HEK293T (cell line): ENCODE measurements around the gene ISG20L2.

Source experiments
- CTCF ChIA-PET: fragments of 350-600 bp; formaldehyde crosslinking; extraction: SDS; loops from one replicate; lab custom pipeline; 2021; ENCODE audit warnings: antibody characterized with exemption, inconsistent platforms; lab: Yijun Ruan, JAX
- POLR2A ChIA-PET: fragments of 350-600 bp; formaldehyde crosslinking; extraction: SDS; loops from one replicate; lab custom pipeline; 2020; ENCODE audit warnings: antibody characterized with exemption, inconsistent platforms; lab: Yijun Ruan, JAX
- DNase-seq: peaks from one replicate; pipeline ENCODE4 v3.0.0; 2012; ENCODE audit warnings: mixed read lengths; ENCODE audit errors: extremely low spot score
- ARNT ChIP-seq: fragments of 450-650 bp; IDR thresholded peaks from 2 replicates; pipeline ENCODE4 v1.6.1; 2017; ENCODE audit warnings: mild to moderate bottlenecking
- BHLHE40 ChIP-seq: fragments of 450-650 bp; IDR thresholded peaks from 2 replicates; pipeline ENCODE4 v1.6.1; 2016; ENCODE audit warnings: mild to moderate bottlenecking, moderate library complexity, borderline replicate concordance
- CTBP1 ChIP-seq: fragments of 450-650 bp; IDR thresholded peaks from 2 replicates; pipeline ENCODE4 v1.6.1; 2016; ENCODE audit warnings: borderline replicate concordance
- ELF4 ChIP-seq: fragments of 450-650 bp; IDR thresholded peaks from 2 replicates; pipeline ENCODE4 v1.6.1; 2017; ENCODE audit warnings: antibody characterized with exemption
- FOXA1 ChIP-seq: fragments of 450-650 bp; IDR thresholded peaks from 2 replicates; pipeline ENCODE4 v1.6.1; 2016; ENCODE audit warnings: mild to moderate bottlenecking
- FOXK2 ChIP-seq: fragments of 450-650 bp; IDR thresholded peaks from 2 replicates; pipeline ENCODE4 v1.6.1; 2016; ENCODE audit warnings: mild to moderate bottlenecking
- FOXM1 ChIP-seq: fragments of 450-650 bp; IDR thresholded peaks from 2 replicates; pipeline ENCODE4 v1.6.1; 2017; ENCODE audit warnings: mild to moderate bottlenecking, borderline replicate concordance
- HDGF ChIP-seq: fragments of 450-650 bp; IDR thresholded peaks from 2 replicates; pipeline ENCODE4 v1.6.1; 2017; ENCODE audit warnings: antibody characterized with exemption, borderline replicate concordance
- L3MBTL2 ChIP-seq: fragments of 450-650 bp; conservative IDR thresholded peaks from 2 replicates; pipeline ENCODE4 v1.6.1; 2016; ENCODE audit warnings: mild to moderate bottlenecking
- LEF1 ChIP-seq: fragments of 450-650 bp; IDR thresholded peaks from 2 replicates; pipeline ENCODE4 v1.6.1; 2017; ENCODE audit warnings: mild to moderate bottlenecking, borderline replicate concordance
- NFRKB ChIP-seq: fragments of 450-650 bp; IDR thresholded peaks from 2 replicates; pipeline ENCODE4 v1.6.1; 2016; ENCODE audit warnings: mild to moderate bottlenecking, moderate library complexity
- SP1 ChIP-seq: fragments of 450-650 bp; IDR thresholded peaks from 2 replicates; pipeline ENCODE4 v1.6.1; 2017
- SUZ12 ChIP-seq: fragments of 450-650 bp; IDR thresholded peaks from 2 replicates; pipeline ENCODE4 v1.6.1; 2016; ENCODE audit warnings: mild to moderate bottlenecking
- TARDBP ChIP-seq: fragments of 450-650 bp; IDR thresholded peaks from 2 replicates; pipeline ENCODE4 v1.6.1; 2016
- ZNF384 ChIP-seq: fragments of 450-650 bp; IDR thresholded peaks from 2 replicates; pipeline ENCODE4 v1.6.1; 2016
- TF ChIP-seq, protein P1 (sequence below): fragments of 450-650 bp; IDR thresholded peaks from 2 replicates; pipeline ENCODE4 v1.6.1; 2016

The ISG20L2 gene

DNA sequence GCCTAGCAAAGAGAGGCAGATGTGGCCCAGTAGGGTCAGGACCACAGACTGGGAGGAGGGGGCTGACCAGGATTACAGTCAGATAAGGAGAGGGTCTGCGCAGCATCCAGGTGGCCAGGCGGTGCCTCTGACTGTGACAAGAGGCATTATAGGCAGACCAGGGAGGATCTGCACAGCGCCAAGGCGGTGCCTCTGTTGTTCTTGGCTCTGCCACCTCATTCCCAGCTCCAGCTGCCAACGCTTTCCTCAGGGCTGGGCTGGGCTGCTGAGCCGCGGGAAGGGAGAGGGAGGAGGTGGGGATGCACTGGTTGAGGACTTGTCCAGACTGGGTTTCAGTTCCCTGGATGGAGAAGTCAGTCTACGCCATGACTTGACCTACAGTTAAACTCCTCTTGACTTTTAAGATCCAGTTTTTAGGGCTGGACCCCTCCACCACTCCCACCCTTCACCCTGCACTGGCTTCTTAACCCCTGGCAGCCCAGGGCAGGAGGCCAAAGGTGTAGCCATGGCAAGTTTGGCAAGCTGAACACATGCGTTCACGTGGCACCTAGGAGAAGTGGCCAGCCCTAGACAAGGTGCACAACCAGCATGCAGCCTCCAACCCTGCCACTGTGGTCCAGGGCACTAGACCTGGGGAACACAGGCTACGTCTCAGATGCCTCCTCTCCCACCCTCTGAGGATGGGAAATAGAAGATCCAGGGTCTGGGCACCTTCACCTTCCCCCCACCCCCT lies 18.6 kb downstream of the ISG20L2 start:
- ChIA-PET CTCF (interaction anchor here (1.8 to 20.6 kb wide), 3 partner anchors 16 to 50 kb away, joined by 6 to 429 read pairs (median 22); no protein-coding TSS in a partner anchor), POLR2A (interaction anchor here (1.1 to 3.1 kb wide), 3 partner anchors 16 to 20 kb away, joined by 4 to 18 read pairs (median 5); partner anchors contain the start of genes ISG20L2 and METTL25B)
- TF ChIP-seq SP1 (no peak), FOXK2 (no peak), CTBP1 (no peak), ELF4 (no peak), LEF1 (no peak), SUZ12 (no peak), HDGF (no peak), FOXM1 (no peak)
- TF ChIP-seq, protein P1, sequence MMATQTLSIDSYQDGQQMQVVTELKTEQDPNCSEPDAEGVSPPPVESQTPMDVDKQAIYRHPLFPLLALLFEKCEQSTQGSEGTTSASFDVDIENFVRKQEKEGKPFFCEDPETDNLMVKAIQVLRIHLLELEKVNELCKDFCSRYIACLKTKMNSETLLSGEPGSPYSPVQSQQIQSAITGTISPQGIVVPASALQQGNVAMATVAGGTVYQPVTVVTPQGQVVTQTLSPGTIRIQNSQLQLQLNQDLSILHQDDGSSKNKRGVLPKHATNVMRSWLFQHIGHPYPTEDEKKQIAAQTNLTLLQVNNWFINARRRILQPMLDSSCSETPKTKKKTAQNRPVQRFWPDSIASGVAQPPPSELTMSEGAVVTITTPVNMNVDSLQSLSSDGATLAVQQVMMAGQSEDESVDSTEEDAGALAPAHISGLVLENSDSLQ, result no peak
- no peak for DNase-seq

DNA sequence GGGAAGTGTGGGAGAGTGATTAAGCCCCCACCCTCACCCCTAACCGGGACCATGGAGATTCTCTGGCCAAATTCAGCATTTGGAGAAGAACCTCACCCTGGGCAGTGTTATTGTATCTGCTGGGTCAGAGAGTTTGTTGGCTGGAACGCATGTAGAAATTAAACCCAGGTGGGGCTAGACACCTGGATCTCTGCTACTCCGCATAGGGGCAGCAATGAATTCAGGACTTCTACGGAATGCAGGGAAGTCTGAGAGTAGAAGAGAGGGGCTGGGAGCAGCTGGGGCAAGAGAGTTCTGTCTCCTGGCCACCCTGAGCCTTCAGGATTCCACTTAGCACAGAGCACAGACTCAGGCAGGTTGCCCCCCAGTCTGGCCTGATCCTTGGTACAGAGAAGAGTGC lies 19.5 kb downstream of the ISG20L2 start:
- no peak for TF ChIP-seq FOXA1
- TF ChIP-seq FOXM1, result no peak
- no peak for TF ChIP-seq ELF4
- TF ChIP-seq CTBP1, result no peak
- TF ChIP-seq HDGF, result no peak
- no peak for TF ChIP-seq BHLHE40
- DNase-seq, result no peak
- ChIA-PET CTCF (interaction anchor here (0.6 to 20.6 kb wide), 3 partner anchors 18 to 31 kb away, joined by 3 to 429 read pairs (median 67); partner anchors contain the start of genes ISG20L2 and METTL25B), POLR2A (interaction anchor here (1.0 to 9.5 kb wide), 3 partner anchors 18 to 48 kb away, joined by 3 to 120 read pairs (median 72); partner anchors contain the start of genes ISG20L2 and METTL25B)

DNA sequence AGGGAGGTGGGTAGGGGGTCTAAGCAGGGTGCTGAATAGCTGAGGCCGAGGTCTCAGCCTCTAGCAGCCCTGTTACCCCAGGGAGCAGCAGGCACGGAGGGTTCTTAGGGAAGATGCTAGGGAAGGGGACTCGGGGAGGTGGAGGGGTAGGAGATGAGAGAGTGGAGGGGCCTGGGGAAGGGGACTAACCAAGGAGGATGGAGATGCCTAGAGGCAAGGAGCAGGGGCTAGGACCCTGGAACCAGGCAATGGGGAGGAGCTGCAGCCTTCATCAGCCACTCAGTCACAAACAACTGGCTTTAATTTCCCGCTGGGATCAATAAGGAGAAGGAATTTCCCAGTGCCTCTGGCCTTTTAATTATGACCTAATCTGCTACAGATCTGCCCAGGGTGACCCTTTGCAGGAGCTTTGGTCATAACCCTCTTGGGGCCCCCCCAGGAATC lies 20.3 kb downstream of the ISG20L2 start:
- ChIA-PET CTCF (interaction anchor here (5.9 to 20.6 kb wide), 2 partner anchors 17 to 19 kb away, joined by 67 to 429 read pairs; partner anchors contain the start of genes ISG20L2 and METTL25B), POLR2A (interaction anchor here (1.0 to 9.5 kb wide), 3 partner anchors 18 to 47 kb away, joined by 3 to 120 read pairs (median 72); partner anchors contain the start of genes ISG20L2 and METTL25B)
- DNase-seq, result no peak
- TF ChIP-seq BHLHE40 (no peak), FOXK2 (no peak), CTBP1 (no peak), ELF4 (no peak), LEF1 (no peak), SP1 (no peak), FOXA1 (no peak), ARNT (no peak), NFRKB (no peak), SUZ12 (no peak), HDGF (no peak), ZNF384 (no peak), TARDBP (no peak), L3MBTL2 (no peak), FOXM1 (no peak)
- TF ChIP-seq, protein P1, result no peak

DNA sequence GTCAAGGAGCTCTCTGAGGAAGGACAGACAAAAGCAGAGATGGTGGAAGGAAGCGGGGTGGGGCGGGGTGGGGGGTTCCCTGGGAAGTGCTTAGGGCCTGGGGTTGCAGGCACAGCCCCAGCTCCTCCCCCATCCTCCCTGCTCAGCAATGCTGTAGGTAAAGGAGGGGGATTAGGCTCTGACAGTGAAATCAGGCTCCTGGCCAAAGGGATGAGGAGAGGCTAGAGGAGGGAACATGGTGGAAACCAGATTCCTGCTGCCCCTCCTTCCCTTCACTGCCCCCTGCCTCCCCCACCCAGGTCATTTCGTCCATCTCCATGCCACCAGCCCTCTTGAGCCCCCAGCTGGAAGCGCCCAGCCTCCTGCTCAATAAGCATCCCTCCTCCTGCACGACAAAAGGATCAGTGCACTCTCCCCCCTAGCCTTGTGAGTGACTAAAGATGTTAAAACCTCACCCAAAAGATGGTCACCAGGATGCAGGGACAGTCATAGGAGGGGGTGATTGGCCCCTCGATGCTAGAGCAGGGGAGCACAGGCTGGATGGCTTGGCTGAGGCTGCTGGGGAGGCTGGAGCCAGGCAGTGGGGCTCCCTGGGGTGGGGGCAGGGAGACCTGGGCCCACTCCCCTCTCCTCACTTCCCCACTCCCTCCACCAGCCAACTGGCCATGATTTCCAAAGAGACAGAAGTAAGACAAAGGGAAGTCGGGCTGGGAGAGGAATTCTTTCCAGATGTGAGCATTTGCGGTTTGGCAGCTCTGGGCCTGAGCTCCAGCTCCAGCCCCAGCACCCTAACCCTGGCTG lies 20.9 kb downstream of the ISG20L2 start:
- CTCF ChIA-PET, result interaction anchor here (0.6 to 20.6 kb wide), 7 partner anchors 11 to 176 kb away, joined by 3 to 429 read pairs (median 3); partner anchors contain the start of genes ISG20L2, METTL25B and NTRK1
- POLR2A ChIA-PET, result interaction anchor here (1.9 to 9.5 kb wide), 3 partner anchors 18 to 46 kb away, joined by 4 to 120 read pairs (median 72); partner anchors contain the start of genes ISG20L2 and METTL25B
- TF ChIP-seq FOXA1, result no peak
- TF ChIP-seq TARDBP, result no peak
- no peak for TF ChIP-seq ZNF384
- no peak for DNase-seq

DNA sequence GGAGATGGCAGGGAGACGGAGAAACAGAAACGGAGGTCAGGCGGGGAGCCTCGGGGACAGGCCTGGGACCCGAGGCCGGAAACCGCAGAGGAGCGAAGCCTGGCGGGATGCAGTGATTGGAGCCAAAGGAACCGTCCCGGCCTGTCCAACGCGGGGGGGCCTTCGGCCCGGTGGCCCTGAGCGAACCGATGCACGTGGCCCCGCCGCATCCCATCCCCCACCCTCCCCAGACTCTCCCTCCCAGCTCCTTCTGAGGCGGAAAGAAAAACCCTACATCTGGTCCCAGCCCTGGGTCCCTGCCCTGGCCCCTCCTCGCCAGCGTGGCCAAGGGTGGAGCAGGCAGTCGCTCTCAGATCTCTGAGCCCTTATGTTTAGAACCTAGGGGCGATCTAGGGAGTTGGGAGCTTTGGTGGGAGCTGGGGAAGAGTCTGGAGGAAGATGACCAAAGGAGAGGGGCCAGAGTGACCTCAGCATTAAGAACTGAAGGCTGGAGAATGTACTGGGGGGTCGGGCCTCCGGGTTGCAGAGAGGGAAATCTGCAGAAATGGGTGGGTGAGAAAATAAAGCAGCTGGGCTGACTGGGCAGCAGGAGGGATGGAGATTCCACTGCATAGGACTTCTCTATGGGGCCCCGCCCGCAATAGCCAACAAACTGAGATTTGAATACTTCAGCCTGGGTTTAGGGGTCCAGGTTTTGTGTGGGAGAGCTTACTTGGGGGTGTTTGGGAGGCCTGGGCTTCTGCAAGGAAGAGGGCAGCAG lies 21.7 kb downstream of the ISG20L2 start:
- TF ChIP-seq BHLHE40 (no peak), HDGF (no peak), LEF1 (no peak), TARDBP (no peak), L3MBTL2 (no peak), ZNF384 (no peak)
- no peak for DNase-seq
- POLR2A ChIA-PET, result interaction anchor here (0.6 to 9.5 kb wide), 9 partner anchors 17 to 107 kb away, joined by 3 to 120 read pairs (median 4); partner anchors contain the start of genes ISG20L2, METTL25B, MRPL24 and NES
- CTCF ChIA-PET, result interaction anchor here (0.6 to 20.6 kb wide), 14 partner anchors 9 to 177 kb away, joined by 3 to 429 read pairs (median 5); partner anchors contain the start of genes ISG20L2, METTL25B and NTRK1
